ENCODE data around the gene ARIH2.
A peak's percentile ranks its signal among the peaks of the same experiment; 100 is the strongest.

Gene ARIH2

GRCh38 chr3:48979451-48979850, 60.8 kb downstream of the ARIH2 start:
- DNase-seq, result no peak

DNA sequence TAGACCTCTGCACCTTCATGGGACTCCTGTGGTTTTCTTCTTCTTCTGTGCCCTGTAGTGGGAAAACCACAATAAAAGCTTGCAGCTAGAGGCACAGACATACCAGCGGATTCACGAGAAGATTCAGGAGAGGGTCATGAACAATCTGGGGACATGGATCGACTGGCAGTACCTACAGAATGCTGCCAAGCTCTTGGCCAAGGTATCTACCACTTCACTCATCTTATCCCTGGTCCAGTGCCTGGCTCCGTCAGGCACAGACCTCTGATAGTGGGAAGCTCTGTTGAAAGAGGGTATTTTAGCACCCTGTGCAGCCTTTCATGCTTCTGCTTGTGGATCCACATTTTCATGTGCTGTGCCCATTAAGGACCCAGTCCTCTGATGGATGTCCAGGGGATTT, 61.7 kb downstream of the ARIH2 start:
- no peak for DNase-seq

DNA sequence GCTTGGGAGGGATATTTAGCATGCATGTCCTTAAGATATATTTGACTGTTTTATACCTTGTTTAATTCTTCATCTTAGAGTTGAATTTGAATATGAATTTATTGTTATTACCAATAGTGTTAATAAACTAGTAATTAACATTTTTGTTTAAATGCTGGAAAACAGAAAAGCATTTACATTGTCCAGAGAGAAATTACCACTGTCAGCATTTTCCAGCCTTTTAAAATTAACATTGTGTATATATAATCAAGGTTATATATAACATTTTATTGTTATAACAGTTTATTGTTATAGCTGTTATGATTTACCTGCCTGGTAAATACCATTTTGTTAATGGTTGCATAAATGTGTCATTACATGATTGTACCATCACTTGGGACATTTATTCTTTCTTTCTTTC, 63.4 kb downstream of the ARIH2 start:
- no peak for DNase-seq

DNA sequence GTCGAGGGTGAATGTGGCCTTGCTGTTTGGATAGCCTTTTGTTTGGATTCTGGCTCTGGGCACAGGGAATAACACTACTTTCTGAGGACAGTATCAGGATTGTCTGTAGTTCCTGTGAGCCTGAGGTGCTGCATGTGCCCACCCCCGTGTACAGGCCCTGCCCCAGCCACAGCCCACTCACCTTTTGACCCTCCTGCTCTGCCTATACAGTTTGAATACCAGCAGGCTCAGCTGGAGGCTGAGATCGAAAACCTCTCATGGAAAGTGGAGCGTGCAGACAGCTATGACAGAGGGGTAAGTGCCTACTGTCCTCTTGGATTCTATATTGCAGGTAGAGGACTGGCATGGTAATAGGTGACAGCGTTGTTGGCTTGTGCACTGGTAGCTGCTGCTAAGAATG, 64.0 kb downstream of the ARIH2 start:
- DNase-seq, result no peak

GRCh38 chr3:48983096-48983495, 64.5 kb downstream of the ARIH2 start:
- no peak for DNase-seq

DNA sequence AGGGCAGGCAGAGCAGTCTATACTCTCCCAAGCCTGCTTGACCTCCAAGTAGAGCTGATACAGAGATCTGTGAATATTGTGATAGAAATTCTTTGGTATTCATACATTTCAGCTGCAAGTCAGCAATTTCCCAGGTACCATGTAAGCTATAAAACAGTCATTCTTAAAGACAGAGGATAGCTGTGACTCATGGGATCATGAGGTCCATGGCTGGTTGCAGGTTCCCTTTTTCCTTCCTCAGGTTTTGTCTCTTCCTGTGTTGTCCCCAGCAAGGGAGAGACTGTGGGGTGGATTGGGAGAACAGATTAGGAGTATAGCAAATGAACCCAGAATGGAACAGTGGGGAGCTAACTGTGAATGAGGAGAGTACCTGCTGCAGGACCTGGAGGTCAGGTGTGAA, 66.0 kb downstream of the ARIH2 start:
- DNase-seq, result no peak

DNA sequence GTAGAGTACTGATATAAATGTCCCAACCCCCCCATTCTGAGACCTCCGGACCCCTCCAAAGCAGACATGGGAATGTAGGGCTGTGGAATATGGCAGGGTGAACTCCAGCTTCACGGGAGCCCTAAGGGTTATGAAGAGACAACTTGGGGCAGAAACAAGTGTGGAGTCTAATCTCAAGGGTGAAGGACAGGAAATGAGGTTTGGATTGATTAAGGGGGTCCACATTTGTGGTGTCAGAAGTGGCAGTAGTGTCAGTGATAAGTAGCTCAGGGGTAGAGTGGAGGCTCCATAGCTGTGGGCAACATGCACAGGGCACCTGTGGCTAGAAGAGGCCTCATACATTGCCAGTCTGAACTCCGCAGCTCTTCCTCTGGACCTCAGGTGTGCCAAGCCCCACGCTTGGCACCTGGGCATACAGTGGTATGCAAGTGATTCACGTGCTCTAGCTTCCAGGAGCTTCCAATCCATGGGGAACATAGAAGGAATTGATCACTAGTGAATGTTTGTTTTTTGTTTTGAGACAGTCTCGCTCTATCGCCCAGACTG, 67.3 kb downstream of the ARIH2 start:
- DNase-seq, result no peak

GRCh38 chr3:48989126-48989795, 70.6 kb downstream of the ARIH2 start:
- no peak for DNase-seq

GRCh38 chr3:48989796-48990635, 71.4 kb downstream of the ARIH2 start, which contains the start of gene P4HTM:
Gene P4HTM (plus strand): TSS chr3:48990241. CDS start chr3:48990257, 16 bp downstream.
- DNase-seq, result peak; percentile 28 to 49

- peak in 1 of 2 experiments; percentile 17 for DNase-seq
Measured at GRCh38 chr3:48990636-48991469, 72.2 kb downstream of the ARIH2 start.

DNA sequence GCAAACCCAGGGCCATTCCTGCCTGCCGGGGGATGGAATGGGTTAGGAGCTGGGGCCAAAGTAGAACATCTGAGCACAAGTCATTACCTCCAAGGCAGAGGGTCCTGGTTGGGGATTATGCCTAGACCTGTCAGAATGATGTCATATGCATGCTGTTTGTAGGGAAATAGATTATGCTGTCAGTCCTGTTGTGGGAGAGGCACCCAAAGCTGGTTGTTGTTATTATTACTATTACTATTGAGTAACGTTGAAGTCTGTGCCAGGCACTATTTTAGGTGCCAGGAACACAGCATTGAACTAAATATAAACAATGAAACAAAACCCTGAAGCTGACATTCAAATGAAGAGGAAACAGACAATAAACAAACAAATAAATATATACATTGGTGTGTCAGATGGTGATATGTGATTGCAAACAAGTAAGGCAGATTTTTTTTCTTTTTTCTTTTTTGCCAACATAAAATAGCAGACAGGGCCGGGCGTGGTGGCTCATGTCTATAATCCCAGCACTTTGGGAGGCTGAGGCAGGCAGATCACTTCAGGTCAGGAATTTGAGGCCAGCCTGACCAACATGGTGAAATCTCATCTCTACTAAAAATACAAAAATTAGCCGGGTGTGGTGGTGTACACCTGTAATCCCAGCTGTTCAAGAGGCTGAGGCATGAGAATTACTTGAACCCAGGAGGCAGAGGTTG, 73.4 kb downstream of the ARIH2 start:
- DNase-seq, result no peak

GRCh38 chr3:48993834-48994233, 75.2 kb downstream of the ARIH2 start:
- no peak for DNase-seq

DNA sequence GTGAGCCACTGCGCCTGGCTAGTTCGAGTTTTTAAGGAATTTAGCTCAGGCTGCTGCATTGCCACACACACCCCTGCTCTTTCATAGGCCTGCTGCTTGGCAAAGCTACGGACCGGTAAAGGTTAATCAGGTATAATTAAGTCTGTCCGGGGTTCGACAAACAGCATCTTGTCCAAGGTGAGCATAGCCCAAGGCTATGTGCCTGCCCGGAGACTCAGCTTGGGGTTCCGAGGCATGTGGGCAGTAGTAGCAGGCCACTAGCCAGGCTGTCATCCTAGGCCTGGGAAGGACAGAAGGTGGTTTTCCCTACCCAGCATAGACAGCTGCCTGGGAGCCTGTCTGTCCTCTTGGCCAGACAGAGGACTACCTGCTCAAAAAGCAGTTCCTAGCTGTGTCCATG, 78.0 kb downstream of the ARIH2 start:
- no peak for DNase-seq

DNA sequence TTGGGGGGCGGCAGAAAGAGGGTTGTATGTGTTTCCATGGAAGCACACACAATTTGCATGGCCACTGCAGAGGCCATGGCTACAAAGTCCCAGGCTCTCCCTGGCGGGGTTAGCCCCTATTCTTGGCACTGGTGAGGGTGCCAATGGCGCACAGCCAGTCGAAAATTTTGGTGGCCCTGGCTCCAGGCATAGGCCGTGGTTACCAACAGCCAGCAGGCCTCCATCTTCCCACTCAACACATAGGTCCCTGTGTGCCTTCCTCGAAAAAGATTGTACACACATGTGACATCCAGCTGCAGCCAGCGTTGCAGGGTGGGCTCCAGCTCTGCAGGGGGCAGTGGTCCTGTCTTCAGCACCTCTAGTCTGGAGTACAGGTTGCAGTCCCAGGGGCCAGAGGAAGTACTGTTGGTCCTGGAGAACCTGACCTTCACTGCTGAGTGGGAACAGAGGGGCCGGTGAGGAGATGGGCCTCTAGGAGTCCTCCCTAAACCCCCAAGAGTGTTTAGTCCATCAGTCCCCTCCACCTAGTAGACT, 78.5 kb downstream of the ARIH2 start:
- no peak for DNase-seq

- DNase-seq, result no peak
Measured at GRCh38 chr3:48997714-48998637, 79.3 kb downstream of the ARIH2 start.

GRCh38 chr3:48999085-48999858, 80.6 kb downstream of the ARIH2 start:
- no peak for DNase-seq

GRCh38 chr3:49001155-49001554, 82.5 kb downstream of the ARIH2 start:
- peak in 1 of 2 experiments; percentile 22 for DNase-seq

DNA sequence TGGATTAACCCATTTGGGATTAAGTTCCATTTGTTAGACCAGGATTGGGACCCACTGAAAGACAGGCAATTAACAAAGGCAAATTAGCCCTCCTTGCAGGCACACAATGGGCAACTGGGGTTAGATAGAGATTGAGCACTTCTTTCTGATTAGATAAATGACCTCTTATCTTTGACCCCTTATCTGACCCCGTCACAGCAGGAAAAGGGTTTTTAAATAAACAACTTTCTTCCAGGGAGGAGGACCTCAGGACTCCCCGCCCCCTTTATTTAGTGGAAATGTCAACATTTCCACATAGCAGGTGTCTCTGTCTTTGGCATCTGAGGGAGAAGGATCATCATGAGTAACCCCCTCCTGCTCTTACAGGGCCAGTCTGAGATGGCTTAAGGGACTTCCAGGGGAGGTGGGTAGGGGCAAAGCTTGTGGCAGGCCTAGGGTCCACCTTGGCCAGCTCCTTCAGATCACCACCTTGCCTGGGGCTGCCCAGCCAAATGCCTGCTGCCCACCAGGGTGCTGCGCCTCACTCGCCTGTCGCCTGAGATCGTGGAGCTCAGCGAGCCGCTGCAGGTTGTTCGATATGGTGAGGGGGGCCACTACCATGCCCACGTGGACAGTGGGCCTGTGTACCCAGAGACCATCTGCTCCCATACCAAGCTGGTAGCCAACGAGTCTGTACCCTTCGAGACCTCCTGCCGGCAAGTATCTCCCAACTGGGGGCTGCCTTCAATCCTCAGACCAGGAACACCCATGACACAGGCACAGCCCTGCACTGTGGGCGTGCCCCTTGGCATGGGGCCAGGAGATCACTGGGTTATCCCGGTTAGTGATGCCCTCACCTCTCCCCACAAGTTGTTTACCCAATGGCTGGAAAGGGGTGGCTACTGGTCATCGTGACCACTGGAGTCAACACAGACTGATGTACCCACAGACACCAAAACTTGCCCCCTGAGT, 86.0 kb downstream of the ARIH2 start:
- no peak for DNase-seq

DNA sequence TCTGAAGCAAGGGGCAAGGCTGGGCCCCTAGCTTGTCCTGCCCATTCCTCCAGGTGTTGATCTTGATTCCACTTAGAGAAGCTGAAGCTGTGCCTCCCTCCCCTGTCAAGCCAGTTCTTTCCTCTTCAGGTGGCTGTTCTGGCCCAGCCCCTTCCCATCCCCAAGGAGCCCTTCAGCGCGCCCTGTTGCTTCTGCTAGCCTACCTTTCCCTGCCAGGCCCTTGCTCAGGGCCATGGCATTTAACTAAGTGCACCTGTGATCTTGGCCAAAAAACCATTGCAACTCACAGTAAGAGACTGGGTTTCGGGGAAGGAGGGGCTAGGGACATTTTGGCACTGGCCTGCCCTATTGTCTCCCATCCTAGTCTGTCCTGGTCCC, 86.7 kb downstream of the ARIH2 start:
- DNase-seq, result no peak
